C4-2B (cell line): ENCODE results near the gene CISTR.

Experiments used
- ZFX ChIP-seq: fragments of 450-650 bp; IDR thresholded peaks from 2 replicates; pipeline ENCODE4 v1.6.1; 2017
- TF ChIP-seq, protein P1 (sequence below): fragments of 450-650 bp; conservative IDR thresholded peaks from 2 replicates; pipeline ENCODE4 v1.5.1; 2017; ENCODE audit warnings: mild to moderate bottlenecking

DNA sequence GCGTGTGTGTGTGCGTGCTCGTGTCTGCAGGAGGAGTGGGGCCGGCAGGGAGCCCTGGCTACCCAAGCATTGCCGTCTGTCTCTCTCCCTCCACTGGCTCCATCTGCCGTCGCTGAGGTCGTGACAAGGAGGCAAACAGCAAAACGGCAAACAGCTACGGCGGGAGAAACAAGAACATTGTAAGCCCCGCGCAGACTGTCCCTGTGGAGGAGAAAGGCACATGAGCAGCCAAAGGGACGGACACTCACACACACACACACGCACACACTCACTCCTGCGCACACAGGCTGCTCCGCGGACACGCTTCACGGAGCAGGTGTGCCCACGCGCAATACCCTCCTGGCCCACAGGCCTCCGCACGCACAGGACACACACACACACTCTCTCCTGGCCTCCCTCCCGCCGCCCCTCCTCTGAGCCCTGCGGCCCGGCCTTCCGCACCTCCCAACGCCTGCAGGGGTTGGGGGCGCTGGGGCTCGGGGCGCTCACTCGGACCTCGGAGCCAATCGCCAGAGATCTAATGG is 905 bp downstream of the CISTR start:
- TF ChIP-seq, protein P1, sequence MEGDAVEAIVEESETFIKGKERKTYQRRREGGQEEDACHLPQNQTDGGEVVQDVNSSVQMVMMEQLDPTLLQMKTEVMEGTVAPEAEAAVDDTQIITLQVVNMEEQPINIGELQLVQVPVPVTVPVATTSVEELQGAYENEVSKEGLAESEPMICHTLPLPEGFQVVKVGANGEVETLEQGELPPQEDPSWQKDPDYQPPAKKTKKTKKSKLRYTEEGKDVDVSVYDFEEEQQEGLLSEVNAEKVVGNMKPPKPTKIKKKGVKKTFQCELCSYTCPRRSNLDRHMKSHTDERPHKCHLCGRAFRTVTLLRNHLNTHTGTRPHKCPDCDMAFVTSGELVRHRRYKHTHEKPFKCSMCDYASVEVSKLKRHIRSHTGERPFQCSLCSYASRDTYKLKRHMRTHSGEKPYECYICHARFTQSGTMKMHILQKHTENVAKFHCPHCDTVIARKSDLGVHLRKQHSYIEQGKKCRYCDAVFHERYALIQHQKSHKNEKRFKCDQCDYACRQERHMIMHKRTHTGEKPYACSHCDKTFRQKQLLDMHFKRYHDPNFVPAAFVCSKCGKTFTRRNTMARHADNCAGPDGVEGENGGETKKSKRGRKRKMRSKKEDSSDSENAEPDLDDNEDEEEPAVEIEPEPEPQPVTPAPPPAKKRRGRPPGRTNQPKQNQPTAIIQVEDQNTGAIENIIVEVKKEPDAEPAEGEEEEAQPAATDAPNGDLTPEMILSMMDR = no peak
- TF ChIP-seq ZFX = no peak
